Ishikawa (cell line): Measurements from ENCODE around the gene RFTN1.

Experiments used
- CEBPB ChIP-seq: IDR thresholded peaks from 2 replicates; pipeline ENCODE4 v1.6.1; 2012
- CREB1 ChIP-seq: IDR thresholded peaks from 2 replicates; pipeline ENCODE4 v1.6.1; 2012; ENCODE audit warnings: low read depth
- RAD21 ChIP-seq: IDR thresholded peaks from 2 replicates; pipeline ENCODE4 v1.6.1; 2012; ENCODE audit warnings: low read depth
- TAF1 ChIP-seq: IDR thresholded peaks from 2 replicates; pipeline ENCODE4 v1.6.1; 2012; ENCODE audit warnings: low read depth, mild to moderate bottlenecking
- TCF12 ChIP-seq: IDR thresholded peaks from 2 replicates; pipeline ENCODE4 v1.6.1; 2012; ENCODE audit warnings: low read depth
- YY1 ChIP-seq: IDR thresholded peaks from 2 replicates; pipeline ENCODE4 v1.6.1; 2012; ENCODE audit warnings: low read depth
- TF ChIP-seq, protein P1 (sequence below): IDR thresholded peaks from 2 replicates; pipeline ENCODE4 v1.6.1; 2012
- TF ChIP-seq, protein P2 (sequence below): IDR thresholded peaks from 2 replicates; pipeline ENCODE4 v1.6.1; 2012

DNA sequence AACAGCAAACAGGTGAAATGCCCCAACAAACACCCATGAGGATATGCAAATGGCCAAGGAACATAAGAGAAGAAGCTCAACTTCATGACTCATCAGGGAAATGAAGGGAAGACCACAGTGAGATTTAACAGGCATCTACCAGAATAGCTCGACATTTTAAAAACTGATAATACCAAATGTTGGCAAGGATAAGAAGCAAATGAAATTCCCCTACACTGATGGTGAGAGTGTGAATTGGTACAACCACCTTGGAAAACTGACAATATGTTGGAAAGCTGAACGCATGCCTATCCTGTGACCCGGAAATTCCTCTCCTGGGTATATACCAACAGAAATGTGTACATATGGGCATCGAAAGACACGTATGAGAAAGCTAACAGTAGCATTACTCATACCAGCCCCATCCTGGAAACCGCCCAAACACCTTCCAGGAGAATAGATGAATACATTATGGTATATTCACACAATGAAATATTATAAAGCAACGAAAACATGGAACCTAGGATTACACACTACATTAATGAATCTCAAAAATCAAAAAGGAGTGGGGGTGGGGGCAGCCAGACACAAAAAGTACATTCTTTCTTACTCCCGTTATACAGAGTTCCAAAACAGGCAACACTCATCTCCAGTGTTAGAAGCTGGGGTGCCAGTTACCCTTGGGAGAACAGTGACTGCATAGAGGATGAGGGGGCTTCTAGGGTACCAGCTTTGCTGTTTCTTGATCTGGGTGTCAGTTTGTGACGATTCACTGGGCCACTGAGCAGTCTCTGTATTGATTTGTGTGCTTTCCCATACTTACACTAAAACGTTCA lies 16.9 kb downstream of the RFTN1 start:
- TF ChIP-seq CEBPB (no peak), CREB1 (no peak), RAD21 (no peak), TCF12 (no peak), TAF1 (no peak), YY1 (no peak)
- TF ChIP-seq, protein P1, sequence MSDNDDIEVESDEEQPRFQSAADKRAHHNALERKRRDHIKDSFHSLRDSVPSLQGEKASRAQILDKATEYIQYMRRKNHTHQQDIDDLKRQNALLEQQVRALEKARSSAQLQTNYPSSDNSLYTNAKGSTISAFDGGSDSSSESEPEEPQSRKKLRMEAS, result no peak
- TF ChIP-seq, protein P2, sequence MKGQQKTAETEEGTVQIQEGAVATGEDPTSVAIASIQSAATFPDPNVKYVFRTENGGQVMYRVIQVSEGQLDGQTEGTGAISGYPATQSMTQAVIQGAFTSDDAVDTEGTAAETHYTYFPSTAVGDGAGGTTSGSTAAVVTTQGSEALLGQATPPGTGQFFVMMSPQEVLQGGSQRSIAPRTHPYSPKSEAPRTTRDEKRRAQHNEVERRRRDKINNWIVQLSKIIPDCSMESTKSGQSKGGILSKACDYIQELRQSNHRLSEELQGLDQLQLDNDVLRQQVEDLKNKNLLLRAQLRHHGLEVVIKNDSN, result no peak
